T-helper 2 cell (primary cell): ENCODE measurements around the gene CRIM1.

ENCODE experiments used
- DNase-seq, 5 experiments: peaks; one replicate each; pipeline versions ENCODE4 v3.0.0 to v3.0.0-alpha.2; 2012 to 2022

CRIM1 gene

GRCh38 chr2:36483290-36483689, 127.7 kb downstream of the CRIM1 start:
- no peak for DNase-seq

GRCh38 chr2:36484454-36484853, 128.9 kb downstream of the CRIM1 start:
- DNase-seq: no peak

- no peak for DNase-seq
Observed at GRCh38 chr2:36485521-36485920, 129.9 kb downstream of the CRIM1 start.

- no peak for DNase-seq
Observed at GRCh38 chr2:36486521-36487044, 131.0 kb downstream of the CRIM1 start.

GRCh38 chr2:36487947-36488346, 132.4 kb downstream of the CRIM1 start:
- no peak for DNase-seq

- no peak for DNase-seq
Observed at GRCh38 chr2:36489281-36489680, 133.7 kb downstream of the CRIM1 start.

- DNase-seq: no peak
Observed at GRCh38 chr2:36490749-36491148, 135.2 kb downstream of the CRIM1 start.

- DNase-seq: no peak
Observed at GRCh38 chr2:36492216-36492945, 136.8 kb downstream of the CRIM1 start.

- DNase-seq: no peak
Observed at GRCh38 chr2:36493306-36493705, 137.7 kb downstream of the CRIM1 start.

GRCh38 chr2:36497570-36498163, 142.1 kb downstream of the CRIM1 start:
- no peak for DNase-seq

- DNase-seq: no peak
Observed at GRCh38 chr2:36499128-36499820, 143.7 kb downstream of the CRIM1 start.

- DNase-seq: no peak
Observed at GRCh38 chr2:36500072-36500471, 144.5 kb downstream of the CRIM1 start.

GRCh38 chr2:36502081-36502480, 146.5 kb downstream of the CRIM1 start:
- DNase-seq: no peak

- DNase-seq: peak in 2 of 5 experiments; percentile 1 to 36
Observed at GRCh38 chr2:36507408-36507812, 151.8 kb downstream of the CRIM1 start.

GRCh38 chr2:36509075-36509474, 153.5 kb downstream of the CRIM1 start:
- DNase-seq: no peak

GRCh38 chr2:36511858-36512603, 156.5 kb downstream of the CRIM1 start:
- DNase-seq: no peak

- no peak for DNase-seq
Observed at GRCh38 chr2:36512705-36513104, 157.1 kb downstream of the CRIM1 start.

- DNase-seq: no peak
Observed at GRCh38 chr2:36513661-36514060, 158.1 kb downstream of the CRIM1 start.

GRCh38 chr2:36515538-36515937, 160.0 kb downstream of the CRIM1 start:
- no peak for DNase-seq

GRCh38 chr2:36516136-36516870, 160.7 kb downstream of the CRIM1 start:
- DNase-seq: no peak

- DNase-seq: no peak
Observed at GRCh38 chr2:36520431-36520830, 164.9 kb downstream of the CRIM1 start.

- DNase-seq: no peak
Observed at GRCh38 chr2:36523153-36523552, 167.6 kb downstream of the CRIM1 start.
